CD4-positive, alpha-beta T cell treated with Interleukin-10 for 1 hour (primary cell): ENCODE results near the gene KIF5B.
"Not testable (repeated sequence)": the region's sequence is repeated elsewhere in the genome, so short reads cannot be mapped to it uniquely, and the experiment has no call there.

Source experiments
- DNase-seq: peaks from one replicate; pipeline ENCODE4 v3.0.0-alpha.2; 2020

The KIF5B gene

DNA sequence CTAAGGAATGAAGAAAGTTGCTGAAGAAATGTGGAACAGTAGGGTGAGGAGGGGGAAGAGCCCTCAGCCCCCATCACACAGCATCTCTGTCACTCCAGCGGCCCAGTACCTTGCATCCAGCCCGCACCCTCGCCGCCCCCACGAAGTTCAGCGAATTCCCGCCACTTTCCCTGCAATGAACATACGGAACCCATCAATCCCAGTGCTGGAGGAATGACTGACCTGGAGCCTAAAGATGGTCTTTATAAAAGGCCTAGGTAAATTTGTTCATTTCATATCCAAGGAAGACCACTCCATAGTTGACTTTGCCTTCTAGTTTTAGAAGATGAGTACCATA lies 779 bp upstream of the KIF5B start:
- DNase-seq, result no peak

DNA sequence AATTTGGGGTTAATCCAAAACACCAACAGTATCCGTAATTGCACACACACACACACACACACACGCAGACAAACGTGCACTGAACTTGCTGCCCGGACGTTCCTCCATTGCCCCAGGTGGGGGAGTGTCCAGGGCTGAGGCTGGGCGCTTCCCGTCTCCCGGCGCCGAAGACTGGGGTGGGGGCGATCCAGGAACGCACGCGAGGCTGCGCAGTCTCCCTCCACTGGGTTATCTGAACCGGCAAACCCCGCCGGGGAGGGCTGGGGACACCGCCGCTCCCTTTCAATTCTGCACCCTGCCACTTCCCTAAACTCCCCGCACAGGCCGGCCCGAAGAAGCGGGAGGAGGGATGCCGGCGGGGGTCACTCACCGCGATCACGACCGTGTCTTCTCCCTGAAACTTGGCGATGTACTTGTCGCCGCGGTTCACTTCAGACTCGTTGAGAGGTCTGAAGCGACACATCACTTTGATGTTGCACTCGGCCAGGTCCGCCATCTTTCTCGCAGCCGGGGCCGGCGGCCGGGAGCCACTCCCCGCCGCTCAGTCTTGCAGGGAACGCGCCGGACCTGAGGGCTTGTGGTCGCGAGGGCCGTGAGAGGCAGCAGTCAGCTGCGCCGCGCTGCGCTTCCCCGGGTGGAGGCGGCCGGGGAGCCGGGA lies 618 bp downstream of the KIF5B start:
- DNase-seq, result peak; percentile 66

DNA sequence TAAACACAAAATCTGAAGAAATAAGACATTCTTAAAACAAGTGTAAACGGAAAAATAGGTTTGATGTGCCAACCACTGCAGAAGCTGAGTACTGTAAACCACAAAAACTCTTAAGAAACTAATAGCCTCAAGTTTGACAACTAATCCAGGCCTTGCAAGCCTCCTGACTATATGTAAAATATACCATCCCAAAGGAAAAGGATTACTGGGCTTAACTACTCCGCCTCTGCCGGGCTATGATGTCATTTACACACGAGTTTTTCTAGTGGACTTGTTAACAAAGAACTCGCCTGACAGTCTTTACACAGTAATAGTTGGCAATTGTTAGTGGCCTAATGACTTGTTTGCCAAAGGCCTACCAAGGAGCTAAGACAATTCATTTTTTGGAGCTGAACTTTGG lies 2.1 kb downstream of the KIF5B start:
- no peak for DNase-seq

DNA sequence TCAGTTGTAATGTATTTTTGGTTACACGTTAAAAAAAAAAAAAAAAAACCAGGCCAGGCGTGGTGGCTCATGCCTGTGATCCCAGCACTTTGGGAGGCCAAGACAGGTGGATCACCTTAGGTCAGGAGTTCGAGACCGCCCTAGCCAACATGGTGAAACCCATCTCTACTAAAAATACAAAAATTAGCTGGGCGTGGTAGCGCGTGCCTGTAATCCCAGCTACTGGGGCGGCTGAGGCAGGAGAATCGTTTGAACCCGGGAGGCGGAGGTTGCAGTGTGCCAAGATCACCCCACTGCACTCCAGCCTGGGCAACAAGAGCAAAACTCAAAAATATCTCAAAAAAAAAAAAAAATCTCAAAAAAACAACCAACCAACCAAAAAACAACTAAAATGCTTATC lies 2.8 kb downstream of the KIF5B start:
- DNase-seq, result not testable (repeated sequence)

DNA sequence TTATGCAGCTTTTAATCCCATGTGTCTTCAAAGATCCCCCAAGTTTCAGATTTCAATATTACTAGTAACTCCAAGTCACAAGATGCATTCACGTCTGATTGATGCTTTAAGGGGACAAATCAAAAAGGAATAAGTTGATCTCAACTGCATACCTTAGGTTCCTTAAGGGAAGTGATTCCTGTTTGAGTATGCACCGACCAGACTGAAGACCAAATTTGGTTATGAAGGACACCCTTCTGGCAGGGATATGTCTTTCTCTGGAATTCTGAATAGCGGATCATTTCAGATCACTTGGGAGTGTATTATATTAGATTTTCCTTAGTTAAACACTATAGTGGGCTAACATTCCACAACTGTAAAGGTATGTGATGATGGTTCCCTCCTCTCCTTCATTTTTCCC lies 4.3 kb downstream of the KIF5B start:
- DNase-seq, result no peak

DNA sequence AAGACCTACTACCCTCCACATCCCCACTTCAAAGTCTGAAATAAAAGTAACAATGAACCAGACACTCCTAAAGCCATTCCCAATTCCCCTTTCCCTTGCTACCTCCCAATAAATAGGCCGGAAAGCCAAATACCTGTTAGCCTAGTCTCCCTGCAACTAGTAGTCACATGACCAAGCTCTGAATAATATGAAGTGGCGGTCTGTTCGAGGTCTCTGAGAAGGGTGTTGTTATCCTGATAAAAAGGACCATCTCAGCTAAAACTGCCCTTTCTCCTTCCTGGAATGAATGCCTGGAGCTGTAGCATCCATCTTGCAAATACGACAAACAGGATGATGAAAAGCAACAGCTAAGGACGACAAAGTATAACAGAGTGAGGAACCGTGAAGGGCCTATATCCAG lies 6.0 kb downstream of the KIF5B start:
- no peak for DNase-seq

DNA sequence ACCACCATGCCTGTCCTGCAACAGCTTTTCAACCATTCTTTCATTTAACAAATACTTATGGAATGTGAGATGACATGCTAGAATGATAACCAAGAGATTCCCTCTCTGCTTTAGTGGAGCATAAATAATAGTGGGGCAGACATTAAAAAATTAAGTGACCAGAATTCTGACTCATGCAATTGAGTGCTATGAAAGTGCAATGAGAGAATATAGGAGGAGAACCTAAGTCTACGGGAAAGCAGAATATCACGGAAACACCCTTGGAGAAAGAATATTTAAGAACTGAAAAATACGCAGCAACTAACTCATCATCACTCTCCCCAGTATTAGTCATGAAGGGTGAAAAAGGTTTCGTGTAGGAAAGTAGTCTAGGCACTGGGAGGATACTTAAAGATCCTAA lies 7.1 kb downstream of the KIF5B start:
- DNase-seq, result no peak

DNA sequence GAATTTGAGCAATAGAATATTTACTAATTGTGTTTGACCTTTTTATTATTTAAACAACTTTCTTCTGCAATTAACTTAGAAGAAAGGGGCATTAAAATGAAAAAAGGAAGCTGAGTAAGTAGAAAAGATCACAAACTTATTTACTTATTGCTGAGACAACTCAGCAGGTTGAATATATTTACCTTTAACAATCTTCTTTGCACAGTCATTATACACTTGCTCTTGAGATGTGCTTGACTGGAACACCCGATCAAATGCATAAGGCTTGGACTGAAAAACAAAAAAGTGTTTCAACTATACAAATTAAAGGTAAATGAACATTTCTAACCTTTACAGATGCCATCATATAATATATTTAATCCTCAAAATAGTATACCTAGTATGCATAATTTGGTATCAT lies 7.9 kb downstream of the KIF5B start:
- no peak for DNase-seq

DNA sequence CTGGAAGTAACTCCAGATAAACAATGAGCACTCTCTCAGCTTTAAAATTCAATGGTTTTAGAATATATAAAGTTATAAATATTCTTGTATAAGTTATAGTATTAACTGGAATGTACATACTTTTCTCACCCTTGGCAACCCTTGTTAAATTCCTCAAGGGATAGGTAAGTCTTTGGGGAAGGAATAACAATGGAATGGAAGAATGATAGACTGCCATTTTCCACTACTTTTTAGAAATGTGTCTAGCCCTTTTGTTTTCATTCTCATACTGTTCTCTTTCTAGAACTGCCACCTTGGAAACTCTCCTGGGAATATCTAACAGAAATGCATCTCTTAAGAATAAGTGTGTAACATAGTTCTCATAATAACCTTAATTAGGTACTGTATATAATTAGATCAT lies 8.3 kb downstream of the KIF5B start:
- DNase-seq, result no peak

DNA sequence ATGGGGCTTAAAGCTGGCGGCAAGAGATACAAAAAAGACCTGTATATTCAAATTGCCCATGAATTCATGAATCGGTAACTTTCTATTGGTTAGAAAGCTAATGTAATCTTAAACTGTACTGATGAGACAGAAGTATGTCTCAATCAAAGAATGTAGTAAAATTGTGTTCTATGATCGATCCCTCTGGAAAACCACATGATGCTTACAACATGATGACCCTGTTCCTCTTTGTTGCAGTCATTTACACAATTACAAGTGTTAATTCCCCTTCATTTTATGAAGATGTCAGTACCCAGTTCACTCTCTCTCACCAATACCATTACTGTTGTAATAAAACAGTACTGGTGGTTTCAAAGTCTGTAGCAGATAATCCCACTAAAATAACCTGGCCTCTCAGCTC lies 10.1 kb downstream of the KIF5B start:
- DNase-seq, result no peak

DNA sequence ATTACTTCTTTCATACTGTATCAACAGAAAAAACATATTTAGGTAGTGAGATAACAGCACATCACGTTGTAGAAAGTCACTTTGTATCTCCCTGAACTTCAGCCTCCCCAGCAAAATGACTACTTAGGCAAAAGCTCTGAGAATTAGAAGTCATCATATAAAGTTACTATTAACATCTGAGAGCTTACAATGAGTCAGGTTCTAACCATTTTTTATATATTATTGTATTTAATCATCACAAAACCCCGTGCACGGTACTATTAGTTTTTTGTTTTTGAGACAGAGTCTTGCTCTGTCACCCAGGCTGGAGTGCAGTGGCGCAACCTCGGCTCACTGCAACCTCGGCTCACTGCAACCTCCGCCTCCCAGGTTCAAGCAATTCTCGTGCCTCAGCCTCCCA lies 13.5 kb downstream of the KIF5B start:
- not testable (repeated sequence) for DNase-seq

DNA sequence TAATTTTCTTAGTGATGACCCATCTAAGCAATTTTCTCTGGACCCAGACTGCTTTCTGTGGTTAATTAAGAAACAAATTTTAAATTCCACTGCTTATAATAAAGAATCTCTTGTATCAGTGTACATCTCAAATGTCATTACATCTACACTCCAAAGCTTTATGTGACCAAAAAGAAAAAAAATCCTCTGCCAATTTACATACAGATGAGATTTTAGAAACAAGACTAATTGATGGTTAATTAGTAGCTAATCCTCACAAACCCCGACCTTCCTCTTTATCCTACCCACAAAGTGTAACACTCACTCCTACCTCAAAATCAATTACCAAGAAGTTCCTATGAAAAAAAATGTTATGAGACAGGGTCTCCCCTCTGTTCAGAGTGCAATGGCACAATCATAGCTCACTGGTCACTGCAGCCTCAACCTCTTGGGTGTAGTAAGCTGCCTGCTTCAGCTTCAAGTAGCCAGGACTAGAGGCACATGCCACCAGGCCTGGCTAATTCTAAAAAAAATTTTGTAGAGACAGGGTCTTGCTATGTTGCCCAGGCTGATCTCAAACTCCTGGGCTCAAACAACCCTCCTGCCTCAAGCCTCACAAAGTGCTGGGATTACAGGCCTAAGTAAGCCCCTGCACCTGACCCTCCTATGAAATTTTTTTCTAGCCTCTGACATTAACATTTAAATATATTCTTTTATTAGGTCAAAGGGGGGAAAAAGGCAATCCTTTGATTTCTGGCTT lies 14.8 kb downstream of the KIF5B start:
- DNase-seq, result no peak

DNA sequence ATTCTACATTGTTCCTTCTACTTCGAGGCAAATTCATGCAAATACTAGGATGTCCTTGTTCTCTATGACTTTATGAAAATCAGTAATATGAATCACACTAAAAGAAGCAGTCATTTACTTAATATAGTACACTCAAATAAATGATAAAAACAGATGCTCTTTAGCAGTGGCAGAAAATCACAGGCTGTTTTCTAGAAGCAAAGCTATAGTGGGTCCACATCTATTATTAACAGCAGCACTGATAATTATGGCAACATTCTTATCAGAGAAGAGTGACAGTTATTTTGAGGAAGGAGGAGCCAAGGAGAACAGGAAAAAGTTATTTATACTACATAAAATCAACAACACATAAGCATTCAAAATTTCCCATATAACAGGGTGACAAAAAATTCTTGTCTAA lies 16.5 kb downstream of the KIF5B start:
- no peak for DNase-seq

DNA sequence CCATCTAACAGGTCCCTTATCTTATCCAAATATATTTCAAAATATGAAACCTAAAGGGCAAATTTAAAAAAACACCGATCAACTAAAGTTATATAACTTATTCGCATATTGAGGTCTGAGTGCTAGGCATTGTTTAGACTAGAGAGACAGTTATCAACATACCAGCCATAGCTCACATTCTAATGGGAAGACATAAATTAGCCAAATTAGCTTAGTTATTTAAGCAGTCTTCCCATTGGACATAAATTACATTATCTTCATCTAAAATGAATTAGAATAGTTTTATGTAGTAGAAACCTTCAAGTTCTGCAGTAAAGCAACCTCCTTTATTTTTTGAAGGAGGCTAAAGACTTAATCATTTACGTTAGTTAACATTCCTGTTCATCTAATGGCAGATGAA lies 17.4 kb downstream of the KIF5B start:
- DNase-seq, result no peak

DNA sequence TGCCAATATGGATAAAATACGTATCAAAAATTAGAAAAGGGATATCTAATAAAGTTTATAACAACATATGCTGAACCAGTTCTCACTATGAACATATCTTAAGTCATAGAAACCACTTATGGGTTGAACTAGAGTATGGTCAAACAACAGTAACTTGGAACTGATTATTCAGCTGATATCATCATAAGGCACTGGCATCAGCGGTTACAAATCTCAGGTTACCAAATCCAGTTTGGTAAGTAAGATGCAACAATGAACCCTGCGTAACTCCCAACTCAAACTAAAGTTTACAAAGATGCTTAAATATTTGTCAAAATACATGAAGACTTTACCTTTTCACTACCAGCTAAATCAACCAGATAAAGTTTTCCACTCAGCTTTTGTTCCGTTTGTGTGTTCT lies 19.3 kb downstream of the KIF5B start:
- DNase-seq, result no peak

DNA sequence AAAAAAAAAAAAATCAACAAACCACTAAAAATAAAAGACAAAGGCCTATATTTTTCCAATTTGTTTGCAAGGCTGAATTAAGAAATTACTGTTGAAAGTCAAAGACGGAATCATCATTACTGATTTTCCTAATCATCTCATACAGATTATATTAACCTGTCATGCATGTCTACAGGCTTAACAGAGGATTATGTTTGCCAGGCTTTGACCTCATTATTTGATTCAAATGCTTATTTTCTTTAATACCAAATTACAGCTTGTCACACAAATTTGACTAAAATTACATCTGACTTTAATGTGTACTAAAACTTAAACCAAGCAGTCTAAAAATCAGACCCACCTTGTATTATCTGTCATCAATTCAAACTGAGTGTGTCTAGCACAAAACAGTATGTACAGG lies 21.2 kb downstream of the KIF5B start:
- DNase-seq, result no peak

DNA sequence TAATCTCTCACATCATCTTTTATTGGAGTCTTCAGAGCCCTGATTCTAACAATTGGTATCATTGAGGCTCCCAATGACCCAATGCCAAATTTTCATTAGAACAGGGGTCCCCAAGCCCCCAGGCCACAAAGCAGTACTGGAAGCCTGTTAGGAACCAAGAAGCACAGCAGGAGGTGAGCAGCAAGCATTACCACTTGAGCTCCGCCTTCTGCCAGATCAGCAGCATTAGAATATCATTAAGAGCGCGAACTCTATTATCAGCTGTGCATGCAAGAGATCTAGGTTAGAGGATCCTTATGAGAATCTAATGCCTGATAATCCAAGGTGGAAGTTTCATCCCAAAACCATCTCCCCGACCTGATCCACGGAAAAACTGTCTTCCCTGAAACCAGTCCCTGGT lies 23.1 kb downstream of the KIF5B start:
- DNase-seq, result no peak

DNA sequence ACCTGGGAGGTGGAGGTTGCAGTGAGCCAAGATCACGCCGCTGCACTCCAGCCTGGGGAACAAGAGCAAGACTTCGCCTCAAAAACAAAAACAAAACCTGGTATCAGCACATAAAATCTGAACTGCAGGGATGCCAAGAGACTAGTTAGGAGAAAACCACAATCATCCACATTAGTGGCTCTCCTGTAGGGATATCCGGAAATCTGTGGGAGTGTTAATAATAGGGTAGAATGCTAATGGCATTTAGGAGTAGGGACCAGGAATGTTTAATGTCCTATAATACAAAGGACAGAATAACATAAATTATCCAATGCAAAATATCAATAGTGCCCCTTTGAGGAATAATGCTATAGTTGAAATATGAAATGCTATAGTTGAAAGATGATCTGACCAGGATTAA lies 24.3 kb downstream of the KIF5B start:
- DNase-seq, result no peak

DNA sequence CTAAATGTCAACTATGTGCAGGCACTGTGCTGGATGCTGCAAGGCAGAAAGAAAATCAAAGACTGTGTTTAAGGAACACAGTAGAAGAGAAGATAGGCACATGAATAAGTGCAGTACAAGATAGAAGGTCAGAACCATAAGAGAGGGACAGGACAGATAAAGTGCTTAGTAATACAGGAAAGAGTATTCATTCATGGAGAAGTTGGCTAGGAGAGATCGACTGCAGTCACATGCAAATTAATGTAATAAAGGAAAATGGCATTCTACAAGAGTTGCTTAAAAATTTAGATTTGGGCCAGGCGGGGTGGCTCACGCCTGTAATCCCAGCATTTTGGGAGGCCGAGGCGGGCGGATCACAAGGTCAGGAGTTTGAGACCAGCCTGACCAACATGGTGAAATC lies 24.8 kb downstream of the KIF5B start:
- no peak for DNase-seq

DNA sequence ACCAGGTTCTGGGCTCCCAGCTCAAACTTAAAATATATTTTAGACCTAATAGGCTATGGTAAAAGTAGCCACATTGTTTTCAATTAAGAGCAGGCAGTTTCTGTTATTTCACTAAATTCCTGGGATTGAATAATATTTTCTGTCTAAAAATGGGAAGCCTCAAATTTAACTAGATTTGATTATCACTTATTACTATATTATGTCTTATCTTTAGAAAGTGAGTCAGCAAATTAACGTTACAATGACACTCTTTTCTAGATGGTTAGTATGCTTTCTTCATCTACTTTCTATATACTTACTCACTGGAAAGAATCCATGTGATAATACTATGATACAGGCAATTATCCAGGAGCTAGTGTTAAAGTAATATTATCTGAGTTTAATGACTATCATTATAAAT lies 27.5 kb downstream of the KIF5B start:
- DNase-seq, result no peak

DNA sequence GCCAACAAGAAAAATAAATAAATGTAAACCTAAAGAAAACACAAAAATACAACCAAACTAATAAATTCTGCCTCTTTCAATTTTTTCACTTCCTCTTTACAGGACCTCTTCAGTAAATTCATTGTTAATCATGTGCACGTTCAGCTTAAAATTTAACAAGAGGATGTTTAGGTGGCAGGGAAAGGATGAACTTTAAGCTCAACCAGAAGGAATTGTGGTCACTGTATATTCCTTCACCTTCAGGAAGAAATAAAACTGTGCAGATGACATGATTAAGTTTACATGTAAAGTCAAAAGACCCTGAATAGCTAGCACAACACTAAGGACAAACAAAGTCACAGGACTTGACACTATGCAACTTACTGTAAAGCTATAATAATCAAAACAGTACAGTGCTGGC lies 33.0 kb downstream of the KIF5B start:
- DNase-seq, result no peak

DNA sequence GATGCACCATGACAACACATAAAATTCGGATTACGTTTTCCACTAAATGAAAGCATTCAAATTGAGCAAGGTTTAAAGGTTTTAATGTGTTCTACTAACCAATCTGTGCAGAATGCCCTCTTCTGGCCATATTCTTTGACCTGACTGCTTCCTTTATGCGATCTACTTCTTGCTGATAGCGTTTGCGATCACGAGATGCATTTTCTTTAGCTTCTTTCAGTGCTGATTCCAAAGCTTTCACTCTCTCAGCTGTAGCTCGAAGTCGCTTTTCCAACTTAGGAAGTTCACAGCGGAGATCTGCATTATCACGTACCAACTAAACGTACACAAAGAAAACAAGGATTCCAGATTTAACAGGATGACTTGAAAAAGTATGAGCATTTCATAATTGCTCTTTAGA lies 39.2 kb downstream of the KIF5B start:
- DNase-seq, result no peak

DNA sequence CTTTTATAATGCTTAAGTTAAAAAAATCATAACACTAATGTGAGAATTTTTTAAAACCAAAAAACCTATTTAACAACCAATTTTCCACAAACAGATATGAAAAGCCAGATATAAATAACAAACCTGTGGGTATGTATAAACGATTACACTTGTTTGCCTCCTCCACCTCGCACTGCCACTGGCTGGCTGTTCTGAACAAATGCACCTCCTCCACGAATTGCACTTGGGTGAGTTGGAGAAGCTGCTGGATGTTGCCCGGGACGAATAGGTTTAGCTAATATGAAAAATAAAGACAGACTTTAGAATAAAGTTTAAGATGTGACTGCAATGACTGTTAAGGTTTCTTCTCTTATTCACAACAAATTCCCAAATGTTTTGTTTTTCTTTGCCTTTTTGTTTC lies 40.8 kb downstream of the KIF5B start:
- no peak for DNase-seq

DNA sequence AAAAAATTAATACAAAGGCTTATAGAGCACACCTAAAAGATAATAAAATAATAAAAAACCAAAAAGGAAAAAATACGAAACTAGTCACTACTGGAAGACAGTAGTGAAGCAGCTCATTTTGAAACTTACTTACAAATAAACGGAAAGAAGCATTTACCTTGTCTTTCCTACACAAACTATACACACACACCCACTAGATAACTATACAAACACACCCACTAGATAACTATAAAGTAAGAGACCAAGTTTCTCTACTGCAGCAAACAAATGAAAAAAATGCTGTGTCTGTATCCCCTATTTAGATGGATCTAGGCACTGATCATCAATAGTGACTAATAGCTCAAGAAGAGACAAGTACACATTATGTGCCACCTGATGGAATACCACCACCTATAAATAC lies 49.2 kb downstream of the KIF5B start:
- DNase-seq, result no peak

DNA sequence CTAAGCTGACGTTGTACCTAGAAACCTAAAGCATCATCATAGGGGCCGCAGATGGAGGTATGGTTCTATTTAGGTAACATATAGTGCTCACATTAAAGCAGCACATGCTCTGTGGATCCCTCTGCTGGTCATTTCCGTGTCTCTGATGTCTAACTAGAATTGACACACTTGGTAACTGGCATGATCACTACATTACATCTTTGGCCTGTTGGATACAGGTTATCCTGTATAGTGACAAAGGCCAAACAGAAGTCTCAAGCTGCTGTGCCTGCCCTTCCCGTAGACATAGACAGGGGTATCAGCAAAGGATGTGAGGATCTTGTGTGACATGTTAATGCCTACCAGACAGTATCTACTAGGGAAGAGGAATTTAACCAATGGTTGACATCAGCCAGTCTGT lies 51.2 kb downstream of the KIF5B start:
- DNase-seq, result peak; percentile 48
